Measurements from ENCODE around the gene TRIM41.
"Not testable (repeated sequence)": the region's sequence is repeated elsewhere in the genome, so short reads cannot be mapped to it uniquely, and the experiment has no call there.

Gene TRIM41

GRCh38 chr5:181282874-181283273 lies 59.8 kb downstream of the TRIM41 start:
- Histone ChIP-seq H2AFZ (ENCODE audit: low read depth) (no peak overlapping the region), H3K79me2 (ENCODE audit: insufficient read depth, low read depth) (no peaks in the 10 kb centered on the region)
- TF ChIP-seq CTCF (conservative IDR thresholded peaks at IDR 0.05; ENCODE audit: low read depth, low read length), result no peak

GRCh38 chr5:181283347-181283746 lies 60.3 kb downstream of the TRIM41 start:
- Histone ChIP-seq H3K4me2 (no peak overlapping the region), H4K20me1 (ENCODE audit: insufficient read depth) (no peaks in the 10 kb centered on the region), H3K4me1 (ENCODE audit: low read depth, poor library complexity, severe bottlenecking) (no peaks in the 10 kb centered on the region), H3K27me3 (ENCODE audit: insufficient read depth, low read depth) (no peaks in the 10 kb centered on the region), H3K27ac (no peak overlapping the region), H3K9ac (no peak overlapping the region), H2AFZ (ENCODE audit: low read depth) (no peak overlapping the region), H3K36me3 (ENCODE audit: insufficient read depth) (no peaks in the 10 kb centered on the region), H3K4me3 (IDR thresholded peaks at IDR 0.05; ENCODE audit: insufficient read depth, low read depth, low read length) (no peak overlapping the region), H3K79me2 (ENCODE audit: insufficient read depth, low read depth) (no peaks in the 10 kb centered on the region)
- TF ChIP-seq CTCF (conservative IDR thresholded peaks at IDR 0.05; ENCODE audit: low read depth, low read length), result no peak

More at GRCh38 chr5:181282874-181283273, 59.8 kb downstream of the TRIM41 start:
- Histone ChIP-seq H3K4me2 (no peak overlapping the region), H3K4me1 (ENCODE audit: low read depth, poor library complexity, severe bottlenecking) (no peaks in the 10 kb centered on the region), H3K4me3 (IDR thresholded peaks at IDR 0.05; ENCODE audit: insufficient read depth, low read depth, low read length) (no peak overlapping the region), H3K27ac (no peak overlapping the region), H3K9ac (no peak overlapping the region), H3K27me3 (ENCODE audit: insufficient read depth, low read depth) (no peaks in the 10 kb centered on the region), H3K36me3 (ENCODE audit: insufficient read depth) (no peaks in the 10 kb centered on the region), H4K20me1 (ENCODE audit: insufficient read depth) (no peaks in the 10 kb centered on the region)

GRCh38 chr5:181283841-181284755 lies 61.0 kb downstream of the TRIM41 start:
- not testable (repeated sequence) for H3K36me3 ChIP-seq (ENCODE audit: insufficient read depth); H3K4me3 ChIP-seq (IDR thresholded peaks at IDR 0.05; ENCODE audit: insufficient read depth, low read depth, low read length); H3K27me3 ChIP-seq (ENCODE audit: insufficient read depth, low read depth); H3K4me1 ChIP-seq (ENCODE audit: low read depth, poor library complexity, severe bottlenecking); H2AFZ ChIP-seq (ENCODE audit: low read depth); H3K27ac ChIP-seq; H3K4me2 ChIP-seq; H3K79me2 ChIP-seq (ENCODE audit: insufficient read depth, low read depth); H3K9ac ChIP-seq; H4K20me1 ChIP-seq (ENCODE audit: insufficient read depth)

All from KMS-11 (cell line).